ENCODE data around the gene SCMH1.

GRCh38 chr1:41239988-41240610 is 2.0 kb downstream of the SCMH1 start:
- TF ChIP-seq GATA2 (IDR thresholded peaks at IDR 0.05; ENCODE audit: low read depth, low read length) (no peak), GATA3 (IDR thresholded peaks at IDR 0.05; ENCODE audit: low read depth, low read length) (no peak)

Data from SH-SY5Y (cell line).